Keratinocyte (primary cell): Measurements from ENCODE around the gene CDCP2. TPM values are rescaled to one million over a fixed set of nuclear protein-coding genes. Genes with fewer than 3 reads are reported as not detected.

Source experiments
- DNase-seq: peaks from one replicate; pipeline ENCODE4 v3.0.0-alpha.2; 2011; ENCODE audit warnings: low read depth, missing footprints, low spot score
- FAIRE-seq: peaks from 2 replicates; lab custom pipeline; 2011; peaks lifted over from hg19 to GRCh38; lab: Jason Lieb, UNC
- H2AFZ ChIP-seq: 2 replicates; pipeline ENCODE4 v1.6.0; 2012; ENCODE audit warnings: low read length, control low read depth, inconsistent platforms; ENCODE audit not compliant: control insufficient read depth
- H3K27ac ChIP-seq: 2 replicates; pipeline ENCODE4 v1.5.1; 2011; ENCODE audit warnings: low read length; ENCODE audit not compliant: control insufficient read depth, insufficient read depth
- H3K27me3 ChIP-seq: 3 replicates; pipeline ENCODE4 v1.6.0; 2011; ENCODE audit warnings: low read length; ENCODE audit not compliant: control insufficient read depth, insufficient read depth; ENCODE audit errors: extremely low read depth
- H3K36me3 ChIP-seq, 2 experiments: 2 replicates in 1 of 2; 3 replicates in 1 of 2; pipeline ENCODE4 v1.5.1; 2011; ENCODE audit warnings: low read length in 2 of 2, mild to moderate bottlenecking in 1 of 2; ENCODE audit not compliant: control insufficient read depth in 2 of 2, insufficient read depth in 2 of 2; ENCODE audit errors: extremely low read depth in 1 of 2
- H3K4me1 ChIP-seq: 3 replicates; pipeline ENCODE4 v1.5.1; 2011; ENCODE audit warnings: low read length; ENCODE audit not compliant: control insufficient read depth, insufficient read depth; ENCODE audit errors: extremely low read depth
- H3K4me2 ChIP-seq: 3 replicates; pipeline ENCODE4 v1.6.0; 2011; ENCODE audit warnings: low read depth, low read length; ENCODE audit not compliant: control insufficient read depth, insufficient read depth; ENCODE audit errors: extremely low read depth
- H3K4me3 ChIP-seq, 3 experiments: fragments of 200-600 bp in 1 of 3; sonication (generic) in 1 of 3; 2 replicates in 2 of 3; 3 replicates in 1 of 3; pipeline ENCODE4 v1.5.1; 2011 to 2016; ENCODE audit warnings: low read length in 3 of 3, mild to moderate bottlenecking in 3 of 3, control low read depth in 2 of 3, inconsistent platforms in 1 of 3, low read depth in 1 of 3, mixed read lengths in 1 of 3, mixed run types in 1 of 3, moderate library complexity in 1 of 3; ENCODE audit not compliant: control insufficient read depth in 2 of 3, insufficient read depth in 2 of 3; ENCODE audit errors: extremely low read depth in 1 of 3
- H3K79me2 ChIP-seq: 2 replicates; pipeline ENCODE4 v1.6.0; 2012; ENCODE audit warnings: low read length; ENCODE audit not compliant: control insufficient read depth, insufficient read depth
- H3K9ac ChIP-seq: 3 replicates; pipeline ENCODE4 v1.6.0; 2011; ENCODE audit warnings: low read length; ENCODE audit not compliant: control insufficient read depth, insufficient read depth; ENCODE audit errors: extremely low read depth
- H3K9me1 ChIP-seq: 3 replicates; pipeline ENCODE4 v1.6.0; 2011; ENCODE audit warnings: low read length; ENCODE audit not compliant: control insufficient read depth, insufficient read depth; ENCODE audit errors: extremely low read depth
- H3K9me3 ChIP-seq: 2 replicates; pipeline ENCODE4 v1.5.1; 2012; ENCODE audit warnings: low read depth, low read length; ENCODE audit not compliant: control insufficient read depth
- H4K20me1 ChIP-seq: 3 replicates; pipeline ENCODE4 v1.6.0; 2011; ENCODE audit warnings: low read length; ENCODE audit not compliant: control insufficient read depth, insufficient read depth; ENCODE audit errors: extremely low read depth
- EZH2 ChIP-seq: IDR thresholded peaks from one replicate; pipeline ENCODE4 v1.6.1; 2012; ENCODE audit warnings: inconsistent platforms, mild to moderate bottlenecking, low read length, moderate library complexity
- dilution Hi-C: fragments of 300-500 bp; cut with MboI; formaldehyde crosslinking; loops from one replicate; pipeline ENCODE4 v1.7.0; 2020; ENCODE audit warnings: low sequenced_read_pairs; ENCODE audit not compliant: extremely low pct_ligation_motif_present
- polyA plus RNA-seq, 5 experiments: library from polyadenylated mRNA; depleted of rRNA in 3 of 5; stranded (reverse) in 3 of 5; stranded (forward) in 1 of 5; unstranded in 1 of 5; fragments of >200 nt; gene quantifications; 1 replicate in 1 of 5; 2 replicates in 3 of 5; 3 replicates in 1 of 5; pipeline versions ENCODE4 v1.2.1 to v1.2.3, GENCODE V29; 2011 to 2012; ENCODE audit warnings: missing spikeins in 2 of 5, low read depth in 1 of 5, low replicate concordance in 1 of 5
- TF ChIP-seq, protein P1 (sequence below), 3 experiments: IDR thresholded peaks in 1 of 3; conservative IDR thresholded peaks in 1 of 3; optimal IDR thresholded peaks in 1 of 3; 2 replicates in 2 of 3; 3 replicates in 1 of 3; pipeline versions ENCODE3 to v1.5.1; 2011; ENCODE audit warnings: low read length in 3 of 3, mild to moderate bottlenecking in 3 of 3, moderate library complexity in 2 of 3, control low read depth in 1 of 3, inconsistent platforms in 1 of 3; ENCODE audit not compliant: insufficient read depth in 2 of 3; ENCODE audit errors: extremely low read depth in 1 of 3

Gene CDCP2
- polyA plus RNA-seq, 1 donor (not counting 4 experiments of a cell fraction or from before 2014, with no cell fraction given), result not detected

DNA sequence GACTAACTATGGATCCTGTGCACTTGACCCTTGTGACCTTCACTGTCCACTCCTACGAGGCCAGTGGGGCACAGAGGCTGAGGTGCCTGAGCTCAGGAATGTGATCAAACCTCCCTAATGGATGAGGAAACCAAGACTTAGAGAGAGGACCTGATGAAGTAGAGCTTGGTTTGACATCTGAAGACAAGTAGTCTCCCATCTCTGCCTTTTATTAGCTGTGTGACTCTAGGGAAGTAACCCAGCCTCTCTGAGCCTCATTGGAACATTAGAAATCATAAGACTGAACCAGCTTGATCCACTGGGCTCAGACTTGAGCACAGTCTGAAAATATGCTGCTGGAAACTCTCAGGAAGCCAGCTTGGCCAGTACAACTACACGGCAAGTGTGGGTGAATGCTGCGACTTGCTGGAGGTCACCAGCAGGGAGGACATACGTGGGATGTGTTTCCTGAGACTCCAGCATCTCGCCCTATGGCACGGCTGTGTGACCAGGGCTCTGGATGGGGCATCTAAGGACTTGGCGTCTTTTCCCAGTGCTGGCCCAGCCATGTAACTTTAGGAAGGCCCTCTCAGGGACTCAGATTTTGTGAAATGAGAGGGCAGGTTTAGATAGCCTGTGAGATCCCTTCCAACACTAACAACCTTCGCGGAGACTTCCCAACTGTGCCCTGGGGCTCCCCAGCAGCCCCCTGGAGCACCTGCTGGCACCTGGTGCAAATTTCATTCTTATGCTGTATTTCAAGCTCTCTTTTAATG is 10.5 kb downstream of the CDCP2 start:
- Histone ChIP-seq H3K27me3 (no peaks in the 10 kb centered on the region), H3K27ac (no peak overlapping the region), H3K79me2 (no peaks in the 10 kb centered on the region), H3K9me1 (no peaks in the 10 kb centered on the region), H3K4me1 (no peaks in the 10 kb centered on the region), H3K9me3 (no peaks in the 10 kb centered on the region), H2AFZ (no peak overlapping the region), H3K4me2 (no peak overlapping the region), H3K9ac (no peak overlapping the region), H4K20me1 (no peaks in the 10 kb centered on the region), H3K36me3 (no peaks in the 10 kb centered on the region), H3K4me3 (no peak overlapping the region)
- no peak for TF ChIP-seq EZH2
- TF ChIP-seq, protein P1, sequence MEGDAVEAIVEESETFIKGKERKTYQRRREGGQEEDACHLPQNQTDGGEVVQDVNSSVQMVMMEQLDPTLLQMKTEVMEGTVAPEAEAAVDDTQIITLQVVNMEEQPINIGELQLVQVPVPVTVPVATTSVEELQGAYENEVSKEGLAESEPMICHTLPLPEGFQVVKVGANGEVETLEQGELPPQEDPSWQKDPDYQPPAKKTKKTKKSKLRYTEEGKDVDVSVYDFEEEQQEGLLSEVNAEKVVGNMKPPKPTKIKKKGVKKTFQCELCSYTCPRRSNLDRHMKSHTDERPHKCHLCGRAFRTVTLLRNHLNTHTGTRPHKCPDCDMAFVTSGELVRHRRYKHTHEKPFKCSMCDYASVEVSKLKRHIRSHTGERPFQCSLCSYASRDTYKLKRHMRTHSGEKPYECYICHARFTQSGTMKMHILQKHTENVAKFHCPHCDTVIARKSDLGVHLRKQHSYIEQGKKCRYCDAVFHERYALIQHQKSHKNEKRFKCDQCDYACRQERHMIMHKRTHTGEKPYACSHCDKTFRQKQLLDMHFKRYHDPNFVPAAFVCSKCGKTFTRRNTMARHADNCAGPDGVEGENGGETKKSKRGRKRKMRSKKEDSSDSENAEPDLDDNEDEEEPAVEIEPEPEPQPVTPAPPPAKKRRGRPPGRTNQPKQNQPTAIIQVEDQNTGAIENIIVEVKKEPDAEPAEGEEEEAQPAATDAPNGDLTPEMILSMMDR (optimal IDR thresholded peaks at IDR 0.05 in 1 of 3, IDR thresholded peaks at IDR 0.05 in 1 of 3, conservative IDR thresholded peaks at IDR 0.05 in 1 of 3; ENCODE audit: extremely low read depth in 1 of 3, insufficient read depth in 2 of 3, low read length in 3 of 3), result no peak
- FAIRE-seq (no peak), DNase-seq (no peak)
- dilution Hi-C loops, result no loop called here

DNA sequence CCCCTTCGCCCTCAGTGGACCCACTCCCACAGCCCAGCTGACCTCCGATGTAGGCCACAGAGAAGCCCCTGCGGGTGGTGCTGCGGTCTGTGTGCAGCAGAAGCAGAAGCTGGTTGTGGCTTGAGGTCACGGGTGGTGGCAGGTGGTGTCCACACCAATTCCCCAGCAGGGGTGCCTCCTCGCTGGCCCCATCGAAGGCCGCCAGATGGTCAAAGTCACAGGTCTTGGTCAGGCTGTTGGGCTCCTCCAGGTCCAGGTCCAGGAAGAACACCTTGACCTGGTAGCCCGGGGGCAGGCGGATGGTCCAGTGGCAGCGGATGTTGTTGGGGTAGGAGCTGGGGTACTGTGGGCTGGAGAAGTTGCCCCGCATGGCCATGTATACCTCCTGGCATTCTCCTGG is 13.1 kb downstream of the CDCP2 start:
- H3K79me2 ChIP-seq, result no peaks in the 10 kb centered on the region
- no peaks in the 10 kb centered on the region for H4K20me1 ChIP-seq
- no peak overlapping the region for H2AFZ ChIP-seq
- no peak overlapping the region for H3K9ac ChIP-seq
- no peaks in the 10 kb centered on the region for H3K9me3 ChIP-seq
- no peaks in the 10 kb centered on the region for H3K36me3 ChIP-seq
- H3K4me1 ChIP-seq, result no peaks in the 10 kb centered on the region
- DNase-seq (no peak), FAIRE-seq (no peak)
- dilution Hi-C loops, result no loop called here
- no peak overlapping the region for H3K27ac ChIP-seq
- H3K4me2 ChIP-seq, result no peak overlapping the region
- peaks cover 2% of the 10 kb centered on the region for H3K27me3 ChIP-seq
- H3K9me1 ChIP-seq, result no peaks in the 10 kb centered on the region
- TF ChIP-seq EZH2, result no peak
- TF ChIP-seq, protein P1 (optimal IDR thresholded peaks at IDR 0.05 in 1 of 3, IDR thresholded peaks at IDR 0.05 in 1 of 3, conservative IDR thresholded peaks at IDR 0.05 in 1 of 3; ENCODE audit: extremely low read depth in 1 of 3, insufficient read depth in 2 of 3, low read length in 3 of 3), result no peak
- no peak overlapping the region for H3K4me3 ChIP-seq
